Measurements from ENCODE around the gene CASZ1. TPM values are rescaled to one million over a fixed set of nuclear protein-coding genes. Genes with fewer than 3 reads are reported as not detected.

The CASZ1 gene
- total and polyA plus RNA-seq, 2 donors from 2014 or later = 10.1 to 33.0 TPM

- DNase-seq = peak in 1 of 5 donors; percentile 39
These were observed 30.5 kb downstream of the CASZ1 start for GRCh38 chr1:10765734-10766478.

DNA sequence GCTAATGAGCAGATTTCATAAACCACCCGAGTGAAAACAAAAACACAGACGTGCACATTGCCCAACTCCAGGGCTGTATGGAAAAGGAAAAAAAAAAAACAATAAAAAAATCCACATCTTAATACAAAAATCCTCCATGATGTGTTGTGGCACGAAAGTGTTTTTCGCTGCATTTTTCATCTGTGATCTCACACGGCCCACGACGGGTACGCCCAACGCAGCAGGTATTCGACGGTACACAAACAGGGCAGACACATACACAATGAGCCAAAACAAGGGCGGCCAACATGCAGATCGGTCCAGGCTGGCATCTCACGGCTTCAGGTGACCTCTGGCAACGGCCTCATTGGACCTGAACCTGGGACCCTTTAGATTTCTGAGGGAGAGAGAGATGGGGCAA lies 31.1 kb downstream of the CASZ1 start:
- Histone ChIP-seq H3K4me3 (ENCODE audit: low read length in 3 of 3) (no peak overlapping the region), H3K36me3 (ENCODE audit: control insufficient read depth in 2 of 3, insufficient read depth in 3 of 3, low read length in 3 of 3) (no peaks in the 10 kb centered on the region), H3K27me3 (ENCODE audit: control insufficient read depth, insufficient read depth, low read length) (no peaks in the 10 kb centered on the region), H3K4me1 (ENCODE audit: control insufficient read depth in 2 of 3, insufficient read depth in 2 of 3, low read depth in 1 of 3, low read length in 3 of 3) (peaks cover 0 to 24% (median 0%) of the 10 kb centered on the region in 3 donors), H3K9me3 (ENCODE audit: control insufficient read depth in 2 of 3, insufficient read depth in 1 of 3, low read length in 3 of 3) (no peaks in the 10 kb centered on the region), H3K27ac (ENCODE audit: low read depth in 2 of 2, low read length in 2 of 2) (no peak overlapping the region), H3K9ac (ENCODE audit: low read length in 3 of 3) (no peak overlapping the region)
- intact Hi-C loops (cut with DNase I) = no loop called here
- TF ChIP-seq, protein P1, sequence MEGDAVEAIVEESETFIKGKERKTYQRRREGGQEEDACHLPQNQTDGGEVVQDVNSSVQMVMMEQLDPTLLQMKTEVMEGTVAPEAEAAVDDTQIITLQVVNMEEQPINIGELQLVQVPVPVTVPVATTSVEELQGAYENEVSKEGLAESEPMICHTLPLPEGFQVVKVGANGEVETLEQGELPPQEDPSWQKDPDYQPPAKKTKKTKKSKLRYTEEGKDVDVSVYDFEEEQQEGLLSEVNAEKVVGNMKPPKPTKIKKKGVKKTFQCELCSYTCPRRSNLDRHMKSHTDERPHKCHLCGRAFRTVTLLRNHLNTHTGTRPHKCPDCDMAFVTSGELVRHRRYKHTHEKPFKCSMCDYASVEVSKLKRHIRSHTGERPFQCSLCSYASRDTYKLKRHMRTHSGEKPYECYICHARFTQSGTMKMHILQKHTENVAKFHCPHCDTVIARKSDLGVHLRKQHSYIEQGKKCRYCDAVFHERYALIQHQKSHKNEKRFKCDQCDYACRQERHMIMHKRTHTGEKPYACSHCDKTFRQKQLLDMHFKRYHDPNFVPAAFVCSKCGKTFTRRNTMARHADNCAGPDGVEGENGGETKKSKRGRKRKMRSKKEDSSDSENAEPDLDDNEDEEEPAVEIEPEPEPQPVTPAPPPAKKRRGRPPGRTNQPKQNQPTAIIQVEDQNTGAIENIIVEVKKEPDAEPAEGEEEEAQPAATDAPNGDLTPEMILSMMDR (IDR thresholded peaks at IDR 0.05; ENCODE audit: borderline replicate concordance, extremely low read depth, insufficient read depth) = no peak
- DNase-seq (no peak), FAIRE-seq (no peak)

More at GRCh38 chr1:10765734-10766478, 30.5 kb downstream of the CASZ1 start:
- Histone ChIP-seq H3K27ac (ENCODE audit: low read depth in 2 of 2, low read length in 2 of 2) (no peak overlapping the region), H3K4me1 (ENCODE audit: control insufficient read depth in 2 of 3, insufficient read depth in 2 of 3, low read depth in 1 of 3, low read length in 3 of 3) (peaks cover 0 to 28% (median 0%) of the 10 kb centered on the region in 3 donors), H3K9ac (ENCODE audit: low read length in 3 of 3) (no peak overlapping the region), H3K9me3 (ENCODE audit: control insufficient read depth in 2 of 3, insufficient read depth in 1 of 3, low read length in 3 of 3) (no peaks in the 10 kb centered on the region), H3K27me3 (ENCODE audit: control insufficient read depth, insufficient read depth, low read length) (no peaks in the 10 kb centered on the region), H3K36me3 (ENCODE audit: control insufficient read depth in 2 of 3, insufficient read depth in 3 of 3, low read length in 3 of 3) (no peaks in the 10 kb centered on the region), H3K4me3 (ENCODE audit: low read length in 3 of 3) (no peak overlapping the region)
- FAIRE-seq = no peak
- TF ChIP-seq, protein P1 (IDR thresholded peaks at IDR 0.05; ENCODE audit: borderline replicate concordance, extremely low read depth, insufficient read depth) = no peak
- intact Hi-C loops (cut with DNase I) = no loop called here

DNA sequence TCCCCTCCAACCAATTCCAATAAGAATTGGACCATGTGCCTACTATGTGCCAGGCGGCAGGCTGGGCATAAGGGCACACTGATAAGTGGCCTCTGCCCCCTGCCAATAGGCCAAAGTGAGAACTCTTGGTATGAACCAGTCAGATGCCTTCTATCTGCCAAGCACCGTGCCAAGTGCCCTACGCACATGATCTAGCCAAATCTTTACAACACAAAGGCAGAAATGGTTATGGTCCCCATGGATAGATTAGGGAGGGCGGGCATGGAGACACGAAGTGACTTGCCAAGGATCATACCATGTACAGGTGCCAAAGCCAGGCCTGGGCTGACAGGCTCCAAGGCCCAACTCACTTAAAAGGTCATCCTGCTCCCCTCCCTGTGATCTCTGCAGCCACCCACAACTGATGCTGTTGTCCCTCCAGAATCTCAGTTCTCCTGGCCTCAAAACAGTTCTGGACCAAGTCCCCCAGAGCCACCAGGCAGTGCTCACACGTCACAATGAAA lies 32.1 kb downstream of the CASZ1 start:
- no peak for DNase-seq
- Histone ChIP-seq H3K4me3 (ENCODE audit: low read length in 3 of 3) (no peak overlapping the region), H3K9me3 (ENCODE audit: control insufficient read depth in 2 of 3, insufficient read depth in 1 of 3, low read length in 3 of 3) (no peaks in the 10 kb centered on the region), H3K27ac (ENCODE audit: low read depth in 2 of 2, low read length in 2 of 2) (no peak overlapping the region), H3K4me1 (ENCODE audit: control insufficient read depth in 2 of 3, insufficient read depth in 2 of 3, low read depth in 1 of 3, low read length in 3 of 3) (peaks cover 0 to 24% (median 0%) of the 10 kb centered on the region in 3 donors), H3K9ac (ENCODE audit: low read length in 3 of 3) (no peak overlapping the region), H3K36me3 (ENCODE audit: control insufficient read depth in 2 of 3, insufficient read depth in 3 of 3, low read length in 3 of 3) (peaks cover 0 to 6% (median 0%) of the 10 kb centered on the region in 3 donors), H3K27me3 (ENCODE audit: control insufficient read depth, insufficient read depth, low read length) (no peaks in the 10 kb centered on the region)
- TF ChIP-seq, protein P1 (IDR thresholded peaks at IDR 0.05; ENCODE audit: borderline replicate concordance, extremely low read depth, insufficient read depth) = no peak
- FAIRE-seq = no peak
- intact Hi-C loops (cut with DNase I) = no loop called here
